HG02973 (cell line): ENCODE measurements around the gene SELENOO.

Experiments
- ATAC-seq: cut with Tn5 transposase; IDR thresholded peaks from one replicate; pipeline ENCODE4 v1.9.1; 2021; ENCODE audit warnings: moderate library complexity; ENCODE audit not compliant: unreplicated experiment

SELENOO gene

DNA sequence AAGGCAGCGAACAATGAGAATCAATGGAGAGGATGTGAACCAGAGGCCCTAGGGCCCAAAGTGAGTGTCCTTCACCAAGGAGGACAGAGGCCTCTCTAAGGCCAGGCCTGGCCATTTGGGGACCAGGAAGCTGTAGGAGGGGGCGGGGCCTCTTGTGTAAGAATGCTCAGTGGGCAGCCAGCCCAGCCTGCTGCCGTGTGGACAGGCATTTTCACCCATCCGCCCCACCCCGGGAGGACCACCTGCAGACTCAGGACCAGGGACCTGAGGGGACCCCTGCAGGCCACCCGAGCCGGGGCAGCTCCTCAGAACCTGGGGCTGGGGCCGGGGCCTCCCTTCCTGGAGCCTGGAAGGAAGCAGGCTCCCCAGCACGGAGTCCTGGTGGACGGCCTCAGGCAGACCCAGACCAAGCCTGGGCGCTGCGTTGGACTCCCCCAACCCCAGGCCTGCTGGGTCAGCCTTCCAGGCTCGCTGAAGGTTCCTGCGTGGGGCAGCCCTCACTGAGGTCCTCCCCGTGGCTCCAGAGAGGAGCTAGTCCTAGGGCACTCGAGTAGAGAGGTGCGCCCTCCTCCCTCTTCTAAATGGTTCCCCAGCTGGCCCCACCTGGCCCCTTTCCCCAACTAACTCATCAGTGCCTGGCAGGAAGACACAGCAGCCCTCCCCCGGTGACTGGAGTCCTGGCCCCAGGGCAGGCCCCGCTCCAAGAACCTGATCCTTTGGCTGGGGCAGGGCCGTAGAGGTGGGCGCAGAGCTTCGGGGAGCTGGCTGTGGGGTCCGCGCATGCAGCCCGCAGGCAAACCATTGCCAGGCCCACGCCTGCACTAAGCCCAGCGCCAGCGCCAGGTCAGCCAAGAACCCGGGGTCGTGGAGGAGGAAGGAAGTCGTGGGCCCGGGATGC, 16.6 kb upstream of the SELENOO start:
- no peak for ATAC-seq

DNA sequence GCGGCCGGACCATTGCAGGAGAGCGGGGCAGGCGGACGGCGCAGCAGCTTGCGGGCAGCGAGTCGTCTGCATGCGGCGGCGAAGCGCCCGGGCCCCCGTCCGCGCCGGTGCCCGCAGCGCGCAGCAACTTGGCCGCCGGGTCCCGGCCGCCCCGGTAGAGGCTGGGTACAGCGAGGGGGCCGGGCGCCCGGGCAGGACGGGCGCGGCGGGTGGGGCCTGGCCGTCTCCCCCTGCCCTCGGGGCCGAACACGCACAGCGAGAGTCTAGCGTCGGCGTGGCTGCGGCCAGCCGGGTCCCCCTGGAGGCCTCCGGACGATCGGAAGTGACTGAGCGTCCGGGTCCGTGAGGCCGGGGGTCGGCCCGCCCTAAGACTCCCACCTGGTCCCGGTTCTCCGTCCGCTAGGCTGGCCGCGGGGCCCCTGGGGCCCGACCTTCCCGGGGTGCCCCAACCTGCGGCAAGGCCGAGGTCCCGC, 15.9 kb upstream of the SELENOO start:
- no peak for ATAC-seq

DNA sequence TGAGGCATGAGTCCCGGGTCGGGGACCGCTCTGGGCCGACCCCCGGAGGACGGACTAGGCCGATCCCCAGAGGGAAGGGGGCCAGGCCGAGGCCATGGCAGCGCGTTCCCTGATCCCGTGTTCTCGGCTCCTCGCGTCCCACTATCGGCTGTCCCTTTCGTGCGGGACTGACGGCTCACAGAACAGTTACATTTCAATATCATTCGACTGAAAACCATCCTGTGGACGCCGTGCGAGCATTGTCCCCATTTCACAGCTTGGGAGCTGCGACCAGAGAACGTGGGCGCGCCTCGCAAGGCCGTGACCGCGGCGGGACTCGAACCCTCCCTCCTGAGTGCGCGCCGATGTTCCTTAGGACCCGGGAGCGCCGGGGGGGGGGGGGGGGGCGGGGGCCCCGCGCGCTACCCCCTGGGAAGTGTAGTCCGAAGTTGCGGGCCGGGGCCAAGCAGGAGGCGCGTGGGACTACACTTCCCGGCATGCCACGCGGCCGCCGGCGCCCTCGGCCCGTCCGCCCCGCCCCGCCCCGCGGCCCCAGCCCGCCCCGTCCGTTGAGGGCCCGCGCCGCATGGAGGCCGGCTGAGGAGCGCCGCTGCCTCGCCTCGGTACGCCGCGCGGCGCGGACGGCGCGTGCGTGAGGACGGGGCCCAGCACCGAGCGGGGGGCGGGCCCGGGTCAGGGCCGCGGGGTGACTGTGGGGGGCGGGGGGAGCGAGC, 15.3 kb upstream of the SELENOO start, which contains the start of gene TRABD:
Gene TRABD, plus strand, starts transcription at position 539 of the 713 bp plus-strand sequence. CDS start 7,148 bp downstream, outside the sequence.
- ATAC-seq: peak; percentile 32

DNA sequence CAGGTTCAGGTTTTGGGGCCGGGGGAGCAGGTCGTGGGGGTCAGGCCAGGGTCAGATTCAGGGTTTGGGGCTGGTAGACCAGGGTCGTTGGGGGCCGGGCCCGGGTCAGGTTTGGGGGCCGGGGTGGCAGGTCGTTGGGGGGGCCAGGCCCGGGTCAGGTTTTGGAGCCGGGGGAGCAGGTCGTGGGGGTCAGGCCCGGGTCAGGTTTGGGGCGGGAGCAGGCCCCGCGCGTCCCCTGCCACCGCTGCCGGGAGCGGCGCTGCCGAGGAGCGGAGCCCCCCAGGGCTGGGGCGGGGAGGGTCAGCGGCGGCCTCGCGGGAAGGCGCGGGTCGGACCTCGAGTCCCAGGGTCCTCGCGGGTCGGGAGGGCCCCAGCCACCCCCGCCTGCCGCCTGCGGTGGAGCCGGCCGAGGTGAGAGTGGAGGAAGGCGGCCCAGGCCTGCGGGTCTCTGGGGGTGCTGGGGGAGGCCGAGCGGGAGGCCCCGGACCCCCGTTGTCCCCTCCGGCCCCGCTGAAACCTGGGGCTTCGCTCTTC, 14.6 kb upstream of the SELENOO start:
- ATAC-seq: no peak

DNA sequence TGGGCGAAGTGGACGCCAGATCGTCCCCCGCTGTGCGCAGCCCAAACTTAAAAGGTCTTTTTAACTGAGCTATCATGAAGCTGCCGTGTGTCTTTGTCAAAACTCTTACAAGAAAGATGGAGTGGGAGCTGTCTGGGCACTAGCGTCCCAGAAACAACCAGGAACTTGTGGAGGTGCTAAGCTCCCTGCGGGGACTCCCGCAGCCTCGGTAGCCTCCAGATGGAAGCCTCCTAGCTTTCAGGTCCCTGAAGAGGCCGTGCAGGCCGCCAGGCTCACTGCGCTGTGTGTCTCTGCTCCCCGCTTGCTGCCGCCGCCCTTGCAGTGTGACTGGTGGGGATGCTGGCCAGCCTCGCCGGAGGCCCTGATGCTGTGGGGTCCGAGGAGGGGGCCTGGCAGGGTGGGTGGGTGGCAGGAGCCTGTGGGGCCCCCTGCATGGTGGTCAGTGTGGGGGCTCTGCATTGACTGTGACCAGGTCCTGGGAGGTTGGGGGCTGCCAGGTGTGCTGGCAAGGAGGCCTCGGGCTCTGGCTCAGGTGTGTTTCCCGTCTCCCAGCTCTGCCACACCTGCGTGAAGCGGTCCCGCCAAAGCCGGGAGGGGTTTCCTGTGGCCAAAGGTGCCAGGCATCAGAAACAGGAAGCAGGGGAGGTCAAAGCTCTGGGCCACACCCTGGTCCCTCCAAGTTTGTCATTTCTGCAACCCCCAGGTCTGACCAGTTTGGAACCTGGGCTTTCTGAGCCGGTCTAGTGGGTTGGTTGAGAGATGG, 13.9 kb upstream of the SELENOO start:
- ATAC-seq: no peak

DNA sequence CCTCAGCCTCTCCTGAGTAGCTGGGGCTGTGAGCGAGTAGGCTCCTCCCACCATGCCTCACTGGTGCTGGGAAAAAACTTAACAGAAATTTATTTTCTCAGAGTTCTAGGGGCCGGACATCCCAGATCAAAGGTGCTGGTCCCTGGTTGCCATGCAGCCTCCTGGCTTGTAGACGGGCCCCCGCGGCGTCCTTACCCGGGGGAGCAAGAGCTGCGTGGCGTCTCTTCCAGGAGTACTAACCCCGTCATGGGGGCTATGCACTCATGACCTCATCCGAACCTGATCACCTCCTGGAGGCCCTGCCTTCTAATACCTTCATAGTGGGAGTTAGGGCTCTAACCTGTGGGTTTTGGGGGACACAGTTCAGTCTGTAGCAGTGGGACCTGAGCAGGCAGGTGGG, 12.5 kb upstream of the SELENOO start:
- ATAC-seq: no peak

DNA sequence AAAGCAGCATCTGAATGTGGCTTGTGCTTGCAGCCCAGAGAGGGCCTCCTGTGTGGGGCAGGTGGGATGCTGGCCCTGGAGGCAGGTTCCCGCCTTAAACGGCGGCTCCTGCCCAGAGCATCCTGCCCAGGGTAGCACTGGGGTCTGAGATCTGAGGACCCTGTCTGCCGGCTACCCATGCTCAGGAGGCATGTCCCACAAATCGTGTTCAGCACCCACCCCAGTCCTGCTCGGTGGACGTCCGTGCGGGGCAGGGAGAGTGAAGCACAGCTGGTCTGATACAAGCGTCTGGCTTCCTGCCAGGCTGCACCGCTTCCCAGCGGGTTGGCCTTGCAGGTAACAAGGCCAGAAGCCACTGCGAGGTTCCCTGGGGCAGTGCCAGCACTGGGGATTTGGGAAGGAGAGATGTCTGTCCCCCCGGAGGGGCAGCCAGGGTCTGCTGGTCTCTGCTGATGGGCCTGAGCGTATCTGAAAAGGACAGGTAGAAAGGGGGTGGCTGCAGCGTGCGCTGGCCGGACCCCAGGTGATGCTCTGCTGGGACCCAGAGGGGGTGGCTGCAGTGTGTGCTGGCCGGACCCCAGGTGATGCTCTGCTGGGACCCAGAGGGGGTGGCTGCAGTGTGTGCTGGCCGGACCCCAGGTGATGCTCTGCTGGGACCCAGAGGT, 11.5 kb upstream of the SELENOO start:
- ATAC-seq: no peak

DNA sequence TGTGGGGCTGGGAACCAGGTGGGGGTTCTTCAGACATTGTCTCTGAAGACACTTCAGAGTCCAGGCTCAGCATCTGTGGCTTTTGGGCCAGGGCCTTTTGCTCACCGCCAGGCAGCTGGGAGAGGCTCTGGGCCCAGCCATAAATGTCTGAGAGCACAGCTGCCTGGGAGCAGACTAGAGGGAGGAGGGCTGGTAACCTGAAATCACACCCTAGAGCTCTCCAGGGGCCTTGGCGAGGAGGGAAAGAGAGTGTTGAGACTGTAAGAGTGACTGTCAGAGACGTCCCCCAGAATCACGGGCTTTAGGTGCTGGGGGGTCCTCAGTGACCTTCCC, 11.0 kb upstream of the SELENOO start:
- ATAC-seq: no peak

DNA sequence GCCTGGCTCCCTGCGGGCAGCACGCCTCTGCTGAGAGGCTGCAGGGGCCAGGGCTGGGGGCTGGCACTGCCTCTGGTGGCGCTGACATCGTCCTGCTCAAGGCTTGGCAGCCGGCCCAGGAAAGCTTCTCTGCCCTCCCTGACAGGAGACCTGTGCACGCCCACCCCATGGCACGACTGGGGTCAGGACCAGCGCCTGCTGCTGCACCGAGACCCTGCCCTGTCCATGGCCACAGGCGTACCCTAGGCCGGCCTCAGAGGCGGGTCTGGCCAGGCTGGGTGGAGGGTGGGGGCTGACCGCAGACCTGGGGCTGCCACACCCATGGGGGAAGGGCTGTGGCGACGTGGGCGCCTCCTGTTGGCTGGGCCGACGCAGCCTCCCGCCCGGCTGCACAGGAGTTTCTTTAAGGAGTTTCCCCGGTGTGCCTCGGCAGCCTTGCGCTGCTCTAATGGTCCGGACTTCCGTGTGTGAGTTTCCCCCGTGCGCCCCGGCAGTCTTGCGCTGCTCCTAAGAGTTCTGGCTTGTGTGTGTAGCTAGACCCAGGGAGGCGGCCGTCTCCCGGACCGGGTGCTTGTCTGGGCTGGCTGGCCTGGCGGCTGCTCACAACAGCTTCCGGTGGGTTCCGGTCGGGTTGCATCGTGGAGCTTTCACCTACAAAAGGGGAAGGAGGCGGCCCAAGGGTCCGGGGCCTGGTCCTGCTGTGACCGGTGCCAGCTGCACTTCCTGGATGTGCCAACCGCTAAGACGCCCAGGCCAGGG, 10.4 kb upstream of the SELENOO start:
- peak; percentile 30 for ATAC-seq

DNA sequence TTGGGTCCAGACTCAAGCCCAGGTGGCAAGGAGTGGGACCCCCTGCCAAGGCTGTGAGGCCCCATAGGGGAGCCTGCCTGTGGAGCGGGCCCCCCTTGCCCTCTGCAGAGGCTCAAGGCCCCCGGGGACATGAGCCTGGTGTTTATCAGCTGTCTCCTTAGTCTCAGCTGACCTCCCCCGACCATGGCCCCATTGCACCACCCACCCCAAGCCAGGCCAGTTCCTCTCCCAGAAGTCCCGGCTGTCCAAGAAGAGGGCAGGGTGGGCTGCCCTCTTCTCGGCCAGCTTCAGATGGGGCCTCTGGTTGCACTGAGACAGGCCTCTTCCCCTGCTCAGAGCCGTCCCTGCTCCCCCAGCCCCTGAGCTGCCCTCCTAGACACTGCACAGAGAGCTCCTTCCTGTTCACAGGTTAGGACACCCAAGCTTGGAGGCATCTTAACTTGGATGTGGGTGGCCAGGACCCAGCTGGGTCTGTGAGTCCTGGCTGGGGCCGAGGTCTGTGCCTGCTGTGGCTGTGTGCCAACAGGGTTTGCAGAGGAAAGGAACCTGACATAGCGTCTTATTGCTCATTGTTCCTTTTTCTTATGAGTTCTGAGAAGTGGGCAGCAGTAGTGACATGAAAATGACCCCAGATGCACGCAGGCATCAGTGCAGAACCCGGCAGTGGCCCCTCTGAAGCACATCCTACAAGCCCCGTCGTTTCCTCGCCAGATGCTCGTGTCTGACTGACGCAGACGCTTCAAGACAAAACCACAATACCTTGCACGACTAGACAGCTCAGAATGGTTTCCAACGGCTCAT, 9.7 kb upstream of the SELENOO start:
- no peak for ATAC-seq

DNA sequence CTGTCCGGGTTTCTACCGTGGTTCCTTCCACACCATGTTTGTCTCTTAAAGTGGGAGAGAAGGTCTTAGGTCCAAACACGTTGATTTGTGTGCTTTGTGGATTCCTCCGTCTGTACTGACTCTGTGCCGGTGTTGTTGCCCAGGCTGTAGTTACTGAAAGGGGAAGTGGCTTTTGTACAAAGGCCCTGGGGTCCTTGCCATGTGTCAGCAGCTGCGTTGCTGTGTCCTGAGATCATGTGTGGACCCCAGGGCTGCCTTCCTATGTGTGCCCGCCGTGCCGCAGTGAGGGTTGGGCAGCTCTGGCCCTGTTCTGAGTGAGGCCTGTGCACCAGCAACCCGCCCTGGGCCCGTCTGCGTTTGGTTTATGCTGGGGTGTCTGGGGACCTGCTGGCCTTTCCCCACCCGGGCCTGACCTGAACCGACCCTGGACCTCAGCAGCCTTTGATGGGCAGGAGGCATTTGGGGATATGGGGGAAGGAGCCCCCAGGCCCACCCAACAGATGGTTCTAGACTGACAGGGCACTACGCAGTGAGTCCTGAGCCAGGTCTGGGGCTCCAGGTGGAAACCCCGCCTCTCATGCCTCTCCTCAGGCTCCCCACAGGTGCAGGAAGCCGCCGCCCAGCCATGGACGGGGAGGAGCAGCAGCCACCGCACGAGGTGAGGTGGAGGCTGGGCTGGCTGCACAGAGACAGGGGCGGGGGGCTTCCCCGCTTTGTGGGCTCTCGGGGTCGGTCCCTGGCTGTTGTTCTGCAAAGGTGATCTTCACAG, 8.2 kb upstream of the SELENOO start:
- ATAC-seq: no peak

DNA sequence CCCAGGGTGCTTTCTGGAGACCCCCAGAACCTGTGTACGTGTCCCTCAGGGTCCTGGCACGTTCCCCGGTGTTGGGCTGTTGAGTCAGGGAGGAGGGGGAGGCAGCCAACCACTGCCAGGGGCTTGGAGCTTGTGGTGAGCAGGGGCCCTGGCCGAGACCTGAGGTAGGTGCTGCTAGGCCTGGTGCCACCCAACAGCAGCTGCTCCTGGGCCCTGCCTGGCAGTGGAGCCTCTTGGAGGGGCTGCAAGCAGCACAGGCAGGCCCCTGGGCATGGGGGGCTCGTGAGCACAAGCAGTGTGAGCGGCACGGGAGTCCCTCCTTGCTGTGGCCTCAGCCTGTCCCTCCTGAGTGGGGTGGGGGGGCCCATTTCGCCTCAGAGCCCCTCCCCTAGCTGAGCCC, 7.2 kb upstream of the SELENOO start:
- no peak for ATAC-seq

DNA sequence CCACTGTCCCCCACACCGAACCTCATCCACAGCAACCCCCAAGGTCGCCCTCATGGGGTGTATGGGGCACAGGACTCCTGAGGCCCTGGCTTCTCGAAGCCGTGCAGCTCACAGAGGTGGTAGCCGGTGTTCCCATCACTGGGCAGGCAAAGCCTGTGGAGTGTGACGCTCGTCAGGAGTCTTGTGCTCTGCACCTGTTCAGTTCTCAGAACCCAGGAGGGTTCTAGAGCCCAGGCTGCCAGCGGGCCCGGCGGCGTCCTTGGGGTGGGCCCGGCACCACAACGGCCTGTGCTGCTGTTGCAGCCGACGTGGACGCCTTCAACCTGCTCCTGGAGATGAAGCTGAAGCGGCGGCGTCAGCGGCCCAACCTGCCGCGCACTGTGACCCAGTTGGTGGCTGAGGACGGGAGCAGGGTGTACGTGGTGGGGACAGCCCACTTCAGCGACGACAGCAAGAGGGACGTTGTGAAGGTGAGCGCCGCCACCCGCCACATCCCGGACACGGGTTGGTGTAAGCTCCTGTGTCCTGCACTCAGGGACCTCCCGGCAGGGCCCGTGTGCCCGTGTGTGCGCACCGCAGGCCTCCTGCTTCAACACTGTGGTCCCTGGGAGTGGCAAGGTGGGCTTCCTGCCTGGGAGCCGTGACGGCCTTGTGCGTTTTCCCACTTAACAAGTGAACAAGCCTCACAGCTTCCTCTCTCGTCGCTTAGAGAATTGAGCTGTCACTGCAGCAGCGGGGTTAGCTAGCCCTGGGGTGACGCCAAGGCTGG, 6.6 kb upstream of the SELENOO start:
- ATAC-seq: no peak

DNA sequence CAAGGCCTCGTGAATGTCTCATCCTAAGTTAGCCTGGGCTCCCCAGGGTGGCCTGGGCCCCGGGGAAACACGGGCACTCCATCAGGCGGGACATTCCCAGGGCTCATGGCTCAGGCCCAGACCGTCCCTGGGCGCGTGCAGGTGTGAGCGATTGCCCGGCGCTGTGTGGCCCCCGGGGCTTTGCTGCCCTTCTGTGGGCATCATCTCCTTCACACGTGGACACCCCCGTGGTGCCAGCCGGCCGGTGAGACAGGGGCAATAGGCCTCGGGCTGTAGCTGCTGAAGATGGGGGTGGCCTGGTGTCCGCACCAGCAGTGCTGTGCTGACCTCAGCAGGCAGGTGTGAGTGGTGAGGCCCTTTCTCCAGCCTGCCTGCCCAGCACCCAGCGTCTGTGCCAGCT, 4.6 kb upstream of the SELENOO start:
- no peak for ATAC-seq

DNA sequence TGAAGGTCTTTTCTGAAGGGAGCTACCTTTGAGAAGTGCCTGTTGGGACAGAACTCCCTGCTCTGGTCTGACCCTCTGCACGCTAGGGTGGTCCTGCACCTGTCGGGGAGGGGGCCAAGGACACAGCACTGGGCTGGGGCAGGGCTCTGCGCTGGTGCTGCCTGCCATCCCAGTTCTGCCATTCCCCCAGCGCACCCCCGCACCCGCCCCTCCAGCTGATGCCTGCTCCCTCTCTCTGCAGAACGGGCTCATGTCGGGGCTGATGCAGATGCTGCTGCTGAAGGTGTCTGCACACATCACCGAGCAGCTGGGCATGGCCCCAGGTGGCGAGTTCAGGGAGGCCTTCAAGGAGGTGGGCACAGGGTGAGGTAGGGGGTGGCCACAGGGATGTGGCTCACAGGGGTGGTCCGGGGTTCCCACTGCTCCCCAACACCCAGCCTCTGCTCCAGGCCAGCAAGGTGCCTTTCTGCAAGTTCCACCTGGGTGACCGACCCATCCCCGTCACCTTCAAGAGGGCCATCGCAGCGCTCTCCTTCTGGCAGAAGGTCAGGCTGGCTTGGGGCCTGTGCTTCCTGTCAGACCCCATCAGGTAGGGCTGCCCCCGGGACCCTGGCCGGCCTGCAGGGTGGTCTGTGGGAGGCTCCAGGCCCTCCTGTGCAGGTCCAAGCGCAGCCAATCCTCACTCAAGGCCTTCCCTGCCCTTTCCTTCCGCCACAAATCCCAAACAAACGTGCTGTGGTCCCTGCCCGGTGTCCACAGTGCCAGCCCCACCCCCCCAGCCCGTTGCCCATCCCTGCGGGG, 3.6 kb upstream of the SELENOO start:
- ATAC-seq: no peak

DNA sequence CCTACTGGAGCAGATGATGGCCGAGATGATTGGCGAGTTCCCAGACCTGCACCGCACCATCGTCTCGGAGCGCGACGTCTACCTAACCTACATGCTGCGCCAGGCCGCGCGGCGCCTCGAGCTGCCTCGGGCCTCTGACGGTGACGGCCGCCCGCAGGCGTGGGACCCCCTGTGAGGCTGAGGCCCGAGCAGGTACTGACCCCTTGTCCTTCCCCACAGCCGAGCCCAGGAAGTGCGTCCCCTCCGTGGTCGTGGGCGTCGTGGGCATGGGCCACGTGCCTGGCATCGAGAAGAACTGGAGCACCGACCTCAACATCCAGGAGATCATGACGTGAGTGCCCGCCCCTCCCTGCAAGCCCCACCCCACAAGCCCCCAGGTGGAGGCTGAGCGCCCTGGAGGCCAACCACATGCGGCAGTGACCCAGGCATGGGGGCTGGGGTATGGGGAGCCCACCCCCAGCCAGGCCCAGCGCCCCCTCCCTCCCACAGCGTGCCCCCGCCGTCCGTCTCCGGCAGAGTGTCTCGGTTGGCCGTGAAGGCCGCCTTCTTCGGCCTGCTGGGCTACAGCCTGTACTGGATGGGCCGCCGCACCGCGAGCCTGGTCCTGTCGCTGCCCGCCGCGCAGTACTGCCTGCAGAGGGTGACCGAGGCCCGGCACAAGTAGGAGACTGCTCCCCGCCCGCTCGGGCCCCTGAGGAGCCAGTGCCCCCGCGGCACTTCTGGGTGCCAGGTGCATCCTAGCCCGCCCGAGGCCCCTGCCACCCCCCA, 2.8 kb upstream of the SELENOO start:
- ATAC-seq: no peak
